ENCODE results near the gene LARP4B. TPM values are rescaled to one million over a fixed set of nuclear protein-coding genes. Genes with fewer than 3 reads are reported as not detected.

Gene LARP4B
- total and polyA plus RNA-seq, 4 donors = 5.5 to 20.4 (median 12.1) TPM

GRCh38 chr10:968546-969199 is 37.2 kb upstream of the LARP4B start:
- no peak for TF ChIP-seq FOXA1 (IDR thresholded peaks at IDR 0.05)
- no peak for TF ChIP-seq GABPA (IDR thresholded peaks at IDR 0.05 in 1 of 2, conservative IDR thresholded peaks at IDR 0.05 in 1 of 2)
- no peak for TF ChIP-seq JUND (IDR thresholded peaks at IDR 0.05)
- TF ChIP-seq SP1 (IDR thresholded peaks at IDR 0.05) = no peak
- no peak for TF ChIP-seq CTCF (IDR thresholded peaks at IDR 0.05; ENCODE audit: low read depth, low read length, missing input control)
- no peak for TF ChIP-seq TAF1 (conservative IDR thresholded peaks at IDR 0.05)
- TF ChIP-seq RAD21 (IDR thresholded peaks at IDR 0.05) = no peak
- TF ChIP-seq HNF4G (IDR thresholded peaks at IDR 0.05) = no peak
- no peak for TF ChIP-seq HNF4A (conservative IDR thresholded peaks at IDR 0.05)
- TF ChIP-seq YY1 (IDR thresholded peaks at IDR 0.05) = no peak
- TF ChIP-seq, protein P1, sequence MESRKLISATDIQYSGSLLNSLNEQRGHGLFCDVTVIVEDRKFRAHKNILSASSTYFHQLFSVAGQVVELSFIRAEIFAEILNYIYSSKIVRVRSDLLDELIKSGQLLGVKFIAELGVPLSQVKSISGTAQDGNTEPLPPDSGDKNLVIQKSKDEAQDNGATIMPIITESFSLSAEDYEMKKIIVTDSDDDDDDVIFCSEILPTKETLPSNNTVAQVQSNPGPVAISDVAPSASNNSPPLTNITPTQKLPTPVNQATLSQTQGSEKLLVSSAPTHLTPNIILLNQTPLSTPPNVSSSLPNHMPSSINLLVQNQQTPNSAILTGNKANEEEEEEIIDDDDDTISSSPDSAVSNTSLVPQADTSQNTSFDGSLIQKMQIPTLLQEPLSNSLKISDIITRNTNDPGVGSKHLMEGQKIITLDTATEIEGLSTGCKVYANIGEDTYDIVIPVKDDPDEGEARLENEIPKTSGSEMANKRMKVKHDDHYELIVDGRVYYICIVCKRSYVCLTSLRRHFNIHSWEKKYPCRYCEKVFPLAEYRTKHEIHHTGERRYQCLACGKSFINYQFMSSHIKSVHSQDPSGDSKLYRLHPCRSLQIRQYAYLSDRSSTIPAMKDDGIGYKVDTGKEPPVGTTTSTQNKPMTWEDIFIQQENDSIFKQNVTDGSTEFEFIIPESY (IDR thresholded peaks at IDR 0.05) = no peak
- 85% methylated on average over 17 of the region's 17 CpGs for WGBS

DNA sequence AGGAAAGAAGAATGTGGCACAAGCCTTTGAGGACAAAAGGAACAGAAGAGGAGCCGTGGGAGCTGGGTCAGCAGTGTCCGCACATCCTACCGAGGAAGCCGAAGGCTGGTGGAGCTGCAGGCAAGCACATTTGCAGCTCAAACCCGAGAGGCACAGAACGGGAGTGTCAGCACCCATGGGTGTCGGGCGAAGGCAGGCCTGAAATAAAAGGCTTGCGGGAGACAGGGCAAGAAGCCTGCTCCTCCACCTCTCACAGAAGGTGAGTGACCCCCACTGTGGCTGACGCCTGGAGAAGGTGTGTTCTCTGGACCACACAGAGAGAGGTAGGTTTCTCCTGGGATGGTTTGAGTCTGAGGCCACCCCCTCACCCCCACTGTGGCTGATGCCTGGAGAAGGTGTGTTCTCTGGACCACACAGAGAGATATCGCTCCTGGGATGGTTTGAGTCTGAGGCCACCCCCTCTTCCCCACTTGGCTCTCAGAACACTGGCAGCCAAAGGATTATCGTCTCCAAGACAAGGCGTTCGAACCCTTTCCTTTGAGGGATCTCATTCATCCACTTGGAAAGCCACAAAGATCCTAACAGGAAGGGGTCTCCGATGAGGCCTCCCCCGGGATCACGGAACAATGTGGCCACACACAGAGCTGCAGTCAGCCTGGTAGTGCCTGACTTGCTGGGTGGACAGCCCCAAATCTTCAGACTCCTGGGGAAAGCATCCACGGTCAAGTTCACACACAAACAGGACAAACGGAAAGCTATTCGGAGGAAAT is 35.1 kb upstream of the LARP4B start:
- 89% methylated on average over 20 of the region's 20 CpGs for WGBS
- no peak for DNase-seq (ENCODE audit: low spot score)
- H3K9me3 ChIP-seq (ENCODE audit: control insufficient read depth in 4 of 4, low read length in 3 of 4) = no peaks in the 10 kb centered on the region
- peaks cover 0 to 20% (median 17%) of the 10 kb centered on the region in 4 donors for H3K4me1 ChIP-seq (ENCODE audit: control insufficient read depth in 4 of 4, insufficient read depth in 4 of 4, low read length in 3 of 4)
- no peak overlapping the region for H3K9ac ChIP-seq (ENCODE audit: low read depth in 1 of 2, low read length in 2 of 2)
- H3K4me3 ChIP-seq (ENCODE audit: low read depth in 1 of 3, low read length in 3 of 3) = no peak overlapping the region
- H3K27me3 ChIP-seq (ENCODE audit: control insufficient read depth in 4 of 4, insufficient read depth in 4 of 4, low read length in 3 of 4) = no peaks in the 10 kb centered on the region
- H3K36me3 ChIP-seq (ENCODE audit: control insufficient read depth in 4 of 4, insufficient read depth in 3 of 4, low read depth in 1 of 4, low read length in 3 of 4) = no peaks in the 10 kb centered on the region
- TF ChIP-seq, protein P2, sequence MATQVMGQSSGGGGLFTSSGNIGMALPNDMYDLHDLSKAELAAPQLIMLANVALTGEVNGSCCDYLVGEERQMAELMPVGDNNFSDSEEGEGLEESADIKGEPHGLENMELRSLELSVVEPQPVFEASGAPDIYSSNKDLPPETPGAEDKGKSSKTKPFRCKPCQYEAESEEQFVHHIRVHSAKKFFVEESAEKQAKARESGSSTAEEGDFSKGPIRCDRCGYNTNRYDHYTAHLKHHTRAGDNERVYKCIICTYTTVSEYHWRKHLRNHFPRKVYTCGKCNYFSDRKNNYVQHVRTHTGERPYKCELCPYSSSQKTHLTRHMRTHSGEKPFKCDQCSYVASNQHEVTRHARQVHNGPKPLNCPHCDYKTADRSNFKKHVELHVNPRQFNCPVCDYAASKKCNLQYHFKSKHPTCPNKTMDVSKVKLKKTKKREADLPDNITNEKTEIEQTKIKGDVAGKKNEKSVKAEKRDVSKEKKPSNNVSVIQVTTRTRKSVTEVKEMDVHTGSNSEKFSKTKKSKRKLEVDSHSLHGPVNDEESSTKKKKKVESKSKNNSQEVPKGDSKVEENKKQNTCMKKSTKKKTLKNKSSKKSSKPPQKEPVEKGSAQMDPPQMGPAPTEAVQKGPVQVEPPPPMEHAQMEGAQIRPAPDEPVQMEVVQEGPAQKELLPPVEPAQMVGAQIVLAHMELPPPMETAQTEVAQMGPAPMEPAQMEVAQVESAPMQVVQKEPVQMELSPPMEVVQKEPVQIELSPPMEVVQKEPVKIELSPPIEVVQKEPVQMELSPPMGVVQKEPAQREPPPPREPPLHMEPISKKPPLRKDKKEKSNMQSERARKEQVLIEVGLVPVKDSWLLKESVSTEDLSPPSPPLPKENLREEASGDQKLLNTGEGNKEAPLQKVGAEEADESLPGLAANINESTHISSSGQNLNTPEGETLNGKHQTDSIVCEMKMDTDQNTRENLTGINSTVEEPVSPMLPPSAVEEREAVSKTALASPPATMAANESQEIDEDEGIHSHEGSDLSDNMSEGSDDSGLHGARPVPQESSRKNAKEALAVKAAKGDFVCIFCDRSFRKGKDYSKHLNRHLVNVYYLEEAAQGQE (IDR thresholded peaks at IDR 0.05) = no peak
- TF ChIP-seq HNF4G (IDR thresholded peaks at IDR 0.05) = no peak
- H3K27ac ChIP-seq (ENCODE audit: low read depth in 1 of 2, low read length in 2 of 2) = no peak overlapping the region

More at GRCh38 chr10:968546-969199, 37.2 kb upstream of the LARP4B start:
- no peak overlapping the region for H3K27ac ChIP-seq (ENCODE audit: low read depth in 1 of 2, low read length in 2 of 2)
- H3K9me3 ChIP-seq (ENCODE audit: control insufficient read depth in 4 of 4, low read length in 3 of 4) = no peaks in the 10 kb centered on the region
- no peak overlapping the region for H3K9ac ChIP-seq (ENCODE audit: low read depth in 1 of 2, low read length in 2 of 2)
- no peak overlapping the region for H3K4me3 ChIP-seq (ENCODE audit: low read depth in 1 of 3, low read length in 3 of 3)
- H3K4me1 ChIP-seq (ENCODE audit: control insufficient read depth in 4 of 4, insufficient read depth in 4 of 4, low read length in 3 of 4) = peaks cover 0 to 24% (median 18%) of the 10 kb centered on the region in 4 donors
- no peaks in the 10 kb centered on the region for H3K36me3 ChIP-seq (ENCODE audit: control insufficient read depth in 4 of 4, insufficient read depth in 3 of 4, low read depth in 1 of 4, low read length in 3 of 4)
- no peaks in the 10 kb centered on the region for H3K27me3 ChIP-seq (ENCODE audit: control insufficient read depth in 4 of 4, insufficient read depth in 4 of 4, low read length in 3 of 4)
- DNase-seq (ENCODE audit: low spot score) = no peak
